HepG2 (cell line): Measurements from ENCODE around the gene EHBP1. TPM values are rescaled to one million over a fixed set of nuclear protein-coding genes. Genes with fewer than 3 reads are reported as not detected.

Experiments used
- AKAP8 ChIP-seq: sonication (generic); formaldehyde crosslinking; IDR thresholded peaks from 2 replicates; pipeline ENCODE4 v1.5.1; 2020; ENCODE audit warnings: mild to moderate bottlenecking, missing genetic modification reagents
- BHLHE40 ChIP-seq: IDR thresholded peaks from 2 replicates; pipeline ENCODE4 v1.6.1; 2011; ENCODE audit warnings: low read length, improper control_type of control experiment
- FOXA1 ChIP-seq, 2 experiments: fragments of 450-650 bp in 1 of 2; sonication (generic) in 1 of 2; formaldehyde crosslinking in 1 of 2; IDR thresholded peaks; 2 replicates each; pipeline versions ENCODE4 v1.4.0 to v1.6.1; 2016 to 2020; ENCODE audit warnings: missing genetic modification reagents in 1 of 2
- PHF20 ChIP-seq: sonication (generic); formaldehyde crosslinking; IDR thresholded peaks from 2 replicates; pipeline ENCODE4 v1.5.0; 2020; ENCODE audit warnings: mild to moderate bottlenecking, missing genetic modification reagents
- RARA ChIP-seq: IDR thresholded peaks from 2 replicates; pipeline ENCODE4 v1.6.1; 2016; ENCODE audit warnings: missing genetic modification reagents, missing compliant biosample characterization
- REPIN1 ChIP-seq: sonication (generic); formaldehyde crosslinking; IDR thresholded peaks from 2 replicates; pipeline ENCODE4 v1.8.0; 2022; ENCODE audit warnings: missing genetic modification reagents, low read depth, mild to moderate bottlenecking, borderline replicate concordance
- SRY ChIP-seq: sonication (generic); formaldehyde crosslinking; IDR thresholded peaks from 2 replicates; pipeline ENCODE4 v1.8.0; 2022; ENCODE audit warnings: mild to moderate bottlenecking, missing genetic modification reagents
- TCF12 ChIP-seq, 2 experiments: fragments of 450-650 bp in 1 of 2; sonication (generic) in 1 of 2; formaldehyde crosslinking in 1 of 2; IDR thresholded peaks; 2 replicates each; pipeline versions ENCODE4 v1.6.1 to v1.8.0; 2017 to 2022; ENCODE audit warnings: antibody characterized with exemption in 1 of 2, mild to moderate bottlenecking in 1 of 2, missing genetic modification reagents in 1 of 2, moderate library complexity in 1 of 2
- TCF7L2 ChIP-seq: IDR thresholded peaks from 2 replicates; pipeline ENCODE4 v1.6.1; 2011; ENCODE audit warnings: mild to moderate bottlenecking, low read depth, low read length, moderate library complexity
- TEAD2 ChIP-seq: sonication (generic); formaldehyde crosslinking; IDR thresholded peaks from 2 replicates; pipeline ENCODE4 v1.9.0; 2021; ENCODE audit warnings: missing genetic modification reagents
- ZNF547 ChIP-seq: sonication (generic); formaldehyde crosslinking; IDR thresholded peaks from 2 replicates; pipeline ENCODE4 v1.5.1; 2020; ENCODE audit warnings: mild to moderate bottlenecking, missing genetic modification reagents
- ZNF577 ChIP-seq: sonication (generic); formaldehyde crosslinking; IDR thresholded peaks from 2 replicates; pipeline ENCODE4 v1.4.0; 2020; ENCODE audit warnings: mild to moderate bottlenecking, low read depth, missing genetic modification reagents, borderline replicate concordance
- polyA plus RNA-seq, 8 experiments: library from polyadenylated mRNA; depleted of rRNA in 3 of 8; stranded (reverse) in 7 of 8; unstranded in 1 of 8; fragments of >200 nt; fragmentation: Illumina TruSeq in 4 of 8; extraction: Trizol in 4 of 8; gene quantifications; 2 replicates each; pipeline versions ENCODE4 v1.2.1 to v1.2.3, GENCODE V29; 2011 to 2016; ENCODE audit warnings: low read depth in 4 of 8, missing spikeins in 1 of 8, mixed read lengths in 1 of 8; ENCODE audit not compliant: insufficient read depth in 1 of 8
- total RNA-seq, 5 experiments: library from RNA; depleted of rRNA; stranded (reverse); fragments of >200 nt; fragmentation: Illumina TruSeq; extraction: Trizol; gene quantifications; 2 replicates each; pipeline ENCODE4 v1.2.3, GENCODE V29; 2016; ENCODE audit warnings: low read depth in 1 of 5
- TF ChIP-seq, protein P1 (sequence below): sonication (generic); formaldehyde crosslinking; IDR thresholded peaks from 2 replicates; pipeline ENCODE4 v1.8.1; 2022; ENCODE audit warnings: low read depth, mild to moderate bottlenecking, missing genetic modification reagents
- TF ChIP-seq, protein P2 (sequence below): sonication (generic); formaldehyde crosslinking; IDR thresholded peaks from 2 replicates; pipeline ENCODE4 v1.4.0; 2020; ENCODE audit warnings: mild to moderate bottlenecking, missing genetic modification reagents, borderline replicate concordance
- TF ChIP-seq, protein P3 (sequence below): sonication (generic); formaldehyde crosslinking; IDR thresholded peaks from 2 replicates; pipeline ENCODE4 v1.8.0; 2022; ENCODE audit warnings: mild to moderate bottlenecking, missing genetic modification reagents; ENCODE audit not compliant: insufficient replicate concordance
- TF ChIP-seq, protein P4 (sequence below): sonication (generic); formaldehyde crosslinking; IDR thresholded peaks from 2 replicates; pipeline ENCODE4 v1.8.0; 2022; ENCODE audit warnings: missing genetic modification reagents, mild to moderate bottlenecking, moderate library complexity, borderline replicate concordance

Gene EHBP1
- total and polyA plus RNA-seq, 2 of the 13 experiments (the other 11 are each of a cell fraction or from before 2014, with no cell fraction given), result 93.5 to 146 TPM

- TF ChIP-seq, protein P1, sequence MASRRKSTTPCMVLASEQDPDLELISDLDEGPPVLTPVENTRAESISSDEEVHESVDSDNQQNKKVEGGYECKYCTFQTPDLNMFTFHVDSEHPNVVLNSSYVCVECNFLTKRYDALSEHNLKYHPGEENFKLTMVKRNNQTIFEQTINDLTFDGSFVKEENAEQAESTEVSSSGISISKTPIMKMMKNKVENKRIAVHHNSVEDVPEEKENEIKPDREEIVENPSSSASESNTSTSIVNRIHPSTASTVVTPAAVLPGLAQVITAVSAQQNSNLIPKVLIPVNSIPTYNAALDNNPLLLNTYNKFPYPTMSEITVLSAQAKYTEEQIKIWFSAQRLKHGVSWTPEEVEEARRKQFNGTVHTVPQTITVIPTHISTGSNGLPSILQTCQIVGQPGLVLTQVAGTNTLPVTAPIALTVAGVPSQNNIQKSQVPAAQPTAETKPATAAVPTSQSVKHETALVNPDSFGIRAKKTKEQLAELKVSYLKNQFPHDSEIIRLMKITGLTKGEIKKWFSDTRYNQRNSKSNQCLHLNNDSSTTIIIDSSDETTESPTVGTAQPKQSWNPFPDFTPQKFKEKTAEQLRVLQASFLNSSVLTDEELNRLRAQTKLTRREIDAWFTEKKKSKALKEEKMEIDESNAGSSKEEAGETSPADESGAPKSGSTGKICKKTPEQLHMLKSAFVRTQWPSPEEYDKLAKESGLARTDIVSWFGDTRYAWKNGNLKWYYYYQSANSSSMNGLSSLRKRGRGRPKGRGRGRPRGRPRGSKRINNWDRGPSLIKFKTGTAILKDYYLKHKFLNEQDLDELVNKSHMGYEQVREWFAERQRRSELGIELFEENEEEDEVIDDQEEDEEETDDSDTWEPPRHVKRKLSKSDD (CRISPR knock-in tag), result no peak
- TF ChIP-seq FOXA1 (IDR thresholded peaks at IDR 0.05) (no peak), FOXA1 (CRISPR knock-in tag; IDR thresholded peaks at IDR 0.05) (no peak), AKAP8 (CRISPR knock-in tag) (no peak), TEAD2 (CRISPR knock-in tag) (no peak), ZNF577 (CRISPR knock-in tag) (no peak), PHF20 (CRISPR knock-in tag) (no peak), TCF12 (IDR thresholded peaks at IDR 0.05) (no peak), TCF12 (CRISPR knock-in tag; IDR thresholded peaks at IDR 0.05) (no peak), TCF7L2 (no peak), RARA (peak; percentile 85), BHLHE40 (no peak), REPIN1 (no peak), ZNF547 (CRISPR knock-in tag) (no peak), SRY (CRISPR knock-in tag) (no peak)
- TF ChIP-seq, protein P2, sequence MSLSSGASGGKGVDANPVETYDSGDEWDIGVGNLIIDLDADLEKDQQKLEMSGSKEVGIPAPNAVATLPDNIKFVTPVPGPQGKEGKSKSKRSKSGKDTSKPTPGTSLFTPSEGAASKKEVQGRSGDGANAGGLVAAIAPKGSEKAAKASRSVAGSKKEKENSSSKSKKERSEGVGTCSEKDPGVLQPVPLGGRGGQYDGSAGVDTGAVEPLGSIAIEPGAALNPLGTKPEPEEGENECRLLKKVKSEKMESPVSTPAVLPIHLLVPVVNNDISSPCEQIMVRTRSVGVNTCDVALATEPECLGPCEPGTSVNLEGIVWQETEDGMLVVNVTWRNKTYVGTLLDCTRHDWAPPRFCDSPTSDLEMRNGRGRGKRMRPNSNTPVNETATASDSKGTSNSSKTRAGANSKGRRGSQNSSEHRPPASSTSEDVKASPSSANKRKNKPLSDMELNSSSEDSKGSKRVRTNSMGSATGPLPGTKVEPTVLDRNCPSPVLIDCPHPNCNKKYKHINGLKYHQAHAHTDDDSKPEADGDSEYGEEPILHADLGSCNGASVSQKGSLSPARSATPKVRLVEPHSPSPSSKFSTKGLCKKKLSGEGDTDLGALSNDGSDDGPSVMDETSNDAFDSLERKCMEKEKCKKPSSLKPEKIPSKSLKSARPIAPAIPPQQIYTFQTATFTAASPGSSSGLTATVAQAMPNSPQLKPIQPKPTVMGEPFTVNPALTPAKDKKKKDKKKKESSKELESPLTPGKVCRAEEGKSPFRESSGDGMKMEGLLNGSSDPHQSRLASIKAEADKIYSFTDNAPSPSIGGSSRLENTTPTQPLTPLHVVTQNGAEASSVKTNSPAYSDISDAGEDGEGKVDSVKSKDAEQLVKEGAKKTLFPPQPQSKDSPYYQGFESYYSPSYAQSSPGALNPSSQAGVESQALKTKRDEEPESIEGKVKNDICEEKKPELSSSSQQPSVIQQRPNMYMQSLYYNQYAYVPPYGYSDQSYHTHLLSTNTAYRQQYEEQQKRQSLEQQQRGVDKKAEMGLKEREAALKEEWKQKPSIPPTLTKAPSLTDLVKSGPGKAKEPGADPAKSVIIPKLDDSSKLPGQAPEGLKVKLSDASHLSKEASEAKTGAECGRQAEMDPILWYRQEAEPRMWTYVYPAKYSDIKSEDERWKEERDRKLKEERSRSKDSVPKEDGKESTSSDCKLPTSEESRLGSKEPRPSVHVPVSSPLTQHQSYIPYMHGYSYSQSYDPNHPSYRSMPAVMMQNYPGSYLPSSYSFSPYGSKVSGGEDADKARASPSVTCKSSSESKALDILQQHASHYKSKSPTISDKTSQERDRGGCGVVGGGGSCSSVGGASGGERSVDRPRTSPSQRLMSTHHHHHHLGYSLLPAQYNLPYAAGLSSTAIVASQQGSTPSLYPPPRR (CRISPR knock-in tag), result peak; percentile 43; the same call in 1 of the 2 replicates
- TF ChIP-seq, protein P3, sequence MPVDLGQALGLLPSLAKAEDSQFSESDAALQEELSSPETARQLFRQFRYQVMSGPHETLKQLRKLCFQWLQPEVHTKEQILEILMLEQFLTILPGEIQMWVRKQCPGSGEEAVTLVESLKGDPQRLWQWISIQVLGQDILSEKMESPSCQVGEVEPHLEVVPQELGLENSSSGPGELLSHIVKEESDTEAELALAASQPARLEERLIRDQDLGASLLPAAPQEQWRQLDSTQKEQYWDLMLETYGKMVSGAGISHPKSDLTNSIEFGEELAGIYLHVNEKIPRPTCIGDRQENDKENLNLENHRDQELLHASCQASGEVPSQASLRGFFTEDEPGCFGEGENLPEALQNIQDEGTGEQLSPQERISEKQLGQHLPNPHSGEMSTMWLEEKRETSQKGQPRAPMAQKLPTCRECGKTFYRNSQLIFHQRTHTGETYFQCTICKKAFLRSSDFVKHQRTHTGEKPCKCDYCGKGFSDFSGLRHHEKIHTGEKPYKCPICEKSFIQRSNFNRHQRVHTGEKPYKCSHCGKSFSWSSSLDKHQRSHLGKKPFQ, result no peak
- TF ChIP-seq, protein P4, sequence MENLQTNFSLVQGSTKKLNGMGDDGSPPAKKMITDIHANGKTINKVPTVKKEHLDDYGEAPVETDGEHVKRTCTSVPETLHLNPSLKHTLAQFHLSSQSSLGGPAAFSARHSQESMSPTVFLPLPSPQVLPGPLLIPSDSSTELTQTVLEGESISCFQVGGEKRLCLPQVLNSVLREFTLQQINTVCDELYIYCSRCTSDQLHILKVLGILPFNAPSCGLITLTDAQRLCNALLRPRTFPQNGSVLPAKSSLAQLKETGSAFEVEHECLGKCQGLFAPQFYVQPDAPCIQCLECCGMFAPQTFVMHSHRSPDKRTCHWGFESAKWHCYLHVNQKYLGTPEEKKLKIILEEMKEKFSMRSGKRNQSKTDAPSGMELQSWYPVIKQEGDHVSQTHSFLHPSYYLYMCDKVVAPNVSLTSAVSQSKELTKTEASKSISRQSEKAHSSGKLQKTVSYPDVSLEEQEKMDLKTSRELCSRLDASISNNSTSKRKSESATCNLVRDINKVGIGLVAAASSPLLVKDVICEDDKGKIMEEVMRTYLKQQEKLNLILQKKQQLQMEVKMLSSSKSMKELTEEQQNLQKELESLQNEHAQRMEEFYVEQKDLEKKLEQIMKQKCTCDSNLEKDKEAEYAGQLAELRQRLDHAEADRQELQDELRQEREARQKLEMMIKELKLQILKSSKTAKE (CRISPR knock-in tag), result 0 out of 2 replicates have a peak, but pooled peaks have one; percentile 33
These were observed 69.2 kb downstream of the EHBP1 start (continued) for GRCh38 chr2:62774555-62775366.
